AG09309 (cell line): Measurements from ENCODE around the gene SNAP25.

ENCODE experiments used
- DNase-seq: peaks from one replicate; pipeline ENCODE4 v3.0.0-alpha.2; 2010; ENCODE audit warnings: low read depth
- H3K4me3 ChIP-seq: 2 replicates; pipeline ENCODE4 v1.5.1; 2011; ENCODE audit warnings: mild to moderate bottlenecking, low read depth, low read length, moderate library complexity; ENCODE audit not compliant: control insufficient read depth
- TF ChIP-seq, protein P1 (sequence below): IDR thresholded peaks from 2 replicates; pipeline ENCODE4 v1.5.1; 2011; ENCODE audit warnings: mild to moderate bottlenecking, low read depth, low read length, inconsistent platforms; ENCODE audit not compliant: insufficient read depth, control insufficient read depth; ENCODE audit errors: missing control alignments

SNAP25 gene

DNA sequence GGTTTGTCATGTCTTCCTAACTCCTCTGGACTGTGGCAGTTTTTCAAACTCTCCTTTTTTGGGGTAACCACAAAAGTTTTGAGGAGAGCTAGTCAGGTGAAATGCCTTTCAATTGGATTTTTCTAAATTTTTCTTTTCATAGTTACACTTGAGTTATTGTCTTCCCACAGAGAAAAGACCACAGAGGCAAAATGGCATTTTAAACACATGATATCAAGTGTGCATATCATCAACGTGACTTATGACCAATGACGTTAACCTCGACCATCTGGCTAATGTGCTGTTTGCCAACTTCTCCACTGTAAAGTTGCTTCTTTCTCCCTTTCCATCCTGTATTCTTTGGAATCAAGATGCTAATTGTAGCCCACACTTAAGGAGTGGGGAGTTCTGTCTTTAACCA, 41.3 kb upstream of the SNAP25 start:
- TF ChIP-seq, protein P1, sequence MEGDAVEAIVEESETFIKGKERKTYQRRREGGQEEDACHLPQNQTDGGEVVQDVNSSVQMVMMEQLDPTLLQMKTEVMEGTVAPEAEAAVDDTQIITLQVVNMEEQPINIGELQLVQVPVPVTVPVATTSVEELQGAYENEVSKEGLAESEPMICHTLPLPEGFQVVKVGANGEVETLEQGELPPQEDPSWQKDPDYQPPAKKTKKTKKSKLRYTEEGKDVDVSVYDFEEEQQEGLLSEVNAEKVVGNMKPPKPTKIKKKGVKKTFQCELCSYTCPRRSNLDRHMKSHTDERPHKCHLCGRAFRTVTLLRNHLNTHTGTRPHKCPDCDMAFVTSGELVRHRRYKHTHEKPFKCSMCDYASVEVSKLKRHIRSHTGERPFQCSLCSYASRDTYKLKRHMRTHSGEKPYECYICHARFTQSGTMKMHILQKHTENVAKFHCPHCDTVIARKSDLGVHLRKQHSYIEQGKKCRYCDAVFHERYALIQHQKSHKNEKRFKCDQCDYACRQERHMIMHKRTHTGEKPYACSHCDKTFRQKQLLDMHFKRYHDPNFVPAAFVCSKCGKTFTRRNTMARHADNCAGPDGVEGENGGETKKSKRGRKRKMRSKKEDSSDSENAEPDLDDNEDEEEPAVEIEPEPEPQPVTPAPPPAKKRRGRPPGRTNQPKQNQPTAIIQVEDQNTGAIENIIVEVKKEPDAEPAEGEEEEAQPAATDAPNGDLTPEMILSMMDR, result no peak
- no peak overlapping the region for H3K4me3 ChIP-seq

DNA sequence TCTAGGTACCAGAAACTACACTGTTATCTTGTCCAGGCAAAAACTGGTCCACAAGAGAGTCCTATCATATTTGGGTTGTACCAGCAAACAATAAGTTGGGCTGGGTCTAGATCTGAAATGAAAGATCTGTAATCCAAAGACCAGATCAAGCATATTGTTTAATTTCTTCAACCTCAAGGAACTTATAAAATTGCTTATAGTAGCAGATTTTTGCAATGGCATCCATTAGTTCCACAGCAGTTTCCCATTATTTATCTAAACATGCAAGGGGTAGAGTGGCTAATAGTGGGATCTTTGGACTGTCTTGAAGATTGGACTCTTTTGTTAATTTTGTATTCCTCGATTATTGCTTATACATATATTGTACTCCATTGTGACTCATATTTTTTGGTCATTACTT, 40.5 kb upstream of the SNAP25 start:
- no peak overlapping the region for H3K4me3 ChIP-seq
- TF ChIP-seq, protein P1, result no peak
- no peak for DNase-seq

More for the DNA sequence above, 41.3 kb upstream of the SNAP25 start:
- DNase-seq, result no peak

DNA sequence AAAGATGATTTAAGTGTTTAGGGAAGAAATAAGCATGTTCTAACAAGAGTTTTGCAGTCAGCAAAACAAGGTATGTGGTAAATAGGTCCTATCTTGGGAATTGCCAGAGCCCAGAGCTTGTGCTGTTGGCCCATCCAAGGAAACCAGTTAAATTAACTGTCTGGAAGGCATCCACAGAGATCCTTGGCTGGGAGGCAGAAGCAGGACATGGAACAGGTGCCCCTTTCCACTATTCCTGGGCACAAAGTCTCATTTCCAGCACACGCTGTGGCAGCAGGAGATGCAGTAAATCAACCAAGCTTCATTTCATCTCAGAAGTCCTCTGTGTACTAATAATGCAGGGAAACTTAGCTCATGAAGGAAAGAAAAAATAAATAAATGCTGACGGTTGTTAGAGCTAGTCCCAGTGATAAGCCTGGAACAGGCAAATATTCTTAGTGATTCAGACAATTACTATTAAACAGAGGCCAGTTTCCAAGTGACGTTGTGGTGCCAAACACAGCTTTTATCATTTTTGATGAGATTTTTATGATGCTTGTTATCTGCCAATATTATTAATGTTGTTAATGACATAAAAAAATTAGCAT, 39.8 kb upstream of the SNAP25 start:
- no peak for DNase-seq
- no peak overlapping the region for H3K4me3 ChIP-seq
- TF ChIP-seq, protein P1, result no peak

DNA sequence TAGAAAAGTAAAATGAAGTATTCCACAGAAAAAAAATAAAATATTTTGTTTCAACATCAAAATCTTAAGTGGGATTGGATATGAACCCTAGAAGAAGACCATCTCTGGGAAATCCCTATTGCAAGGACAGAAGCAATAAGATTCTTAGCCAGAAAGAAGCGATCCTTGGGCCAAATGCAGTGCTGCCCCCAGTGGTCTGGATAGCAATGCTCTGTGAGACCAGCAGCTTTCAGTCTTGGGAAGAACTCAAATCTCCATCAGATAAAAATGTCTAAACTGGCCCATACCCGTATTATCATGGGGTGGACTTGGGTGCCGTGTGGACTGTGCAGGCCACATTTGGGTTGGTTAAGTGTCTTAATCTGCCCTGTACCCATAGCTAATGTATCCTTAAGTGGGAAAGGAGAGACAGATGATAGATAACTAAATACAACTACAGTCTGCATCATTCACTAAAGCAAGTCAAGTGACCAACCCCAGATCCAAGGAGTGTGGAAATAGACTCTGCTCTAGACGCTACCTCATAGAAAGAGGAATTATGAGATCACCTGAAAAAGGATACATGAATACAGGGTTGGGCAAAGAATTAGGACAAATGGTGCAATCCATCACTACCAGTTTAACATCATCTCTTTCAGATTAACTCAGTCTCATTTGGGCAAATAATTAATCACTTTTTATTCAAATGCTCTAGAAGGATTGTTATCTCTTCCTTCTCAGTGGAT, 38.9 kb upstream of the SNAP25 start:
- TF ChIP-seq, protein P1, result peak; percentile 48
- DNase-seq, result no peak
- H3K4me3 ChIP-seq, result no peak overlapping the region

DNA sequence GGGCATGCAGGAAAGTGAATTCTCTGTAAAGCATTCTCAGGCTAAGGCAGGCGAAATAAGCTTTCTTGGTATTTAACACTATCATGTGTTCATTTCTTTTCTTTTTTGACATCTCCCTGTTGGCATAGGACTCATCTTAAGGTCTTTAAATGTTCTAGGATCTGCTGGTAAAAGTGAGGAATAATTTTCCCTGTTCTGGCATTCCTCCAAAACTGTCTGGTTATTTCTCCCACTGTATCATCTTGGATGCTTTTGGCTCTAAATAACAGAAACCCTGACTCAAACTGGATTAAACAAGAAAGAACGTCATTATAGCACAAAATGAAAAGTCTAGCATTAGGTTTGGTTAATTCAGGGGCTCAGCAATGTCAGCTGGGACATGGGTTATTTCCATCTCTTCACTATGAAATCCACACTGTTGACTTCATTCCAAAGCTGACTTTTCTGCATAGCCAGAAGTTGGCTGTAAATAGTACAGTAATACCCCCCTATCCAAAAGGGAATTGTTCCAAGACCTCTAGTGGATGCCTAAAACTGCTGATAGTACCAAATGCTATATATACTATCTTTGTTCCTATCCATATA, 37.9 kb upstream of the SNAP25 start:
- no peak overlapping the region for H3K4me3 ChIP-seq
- TF ChIP-seq, protein P1, result no peak
- no peak for DNase-seq

DNA sequence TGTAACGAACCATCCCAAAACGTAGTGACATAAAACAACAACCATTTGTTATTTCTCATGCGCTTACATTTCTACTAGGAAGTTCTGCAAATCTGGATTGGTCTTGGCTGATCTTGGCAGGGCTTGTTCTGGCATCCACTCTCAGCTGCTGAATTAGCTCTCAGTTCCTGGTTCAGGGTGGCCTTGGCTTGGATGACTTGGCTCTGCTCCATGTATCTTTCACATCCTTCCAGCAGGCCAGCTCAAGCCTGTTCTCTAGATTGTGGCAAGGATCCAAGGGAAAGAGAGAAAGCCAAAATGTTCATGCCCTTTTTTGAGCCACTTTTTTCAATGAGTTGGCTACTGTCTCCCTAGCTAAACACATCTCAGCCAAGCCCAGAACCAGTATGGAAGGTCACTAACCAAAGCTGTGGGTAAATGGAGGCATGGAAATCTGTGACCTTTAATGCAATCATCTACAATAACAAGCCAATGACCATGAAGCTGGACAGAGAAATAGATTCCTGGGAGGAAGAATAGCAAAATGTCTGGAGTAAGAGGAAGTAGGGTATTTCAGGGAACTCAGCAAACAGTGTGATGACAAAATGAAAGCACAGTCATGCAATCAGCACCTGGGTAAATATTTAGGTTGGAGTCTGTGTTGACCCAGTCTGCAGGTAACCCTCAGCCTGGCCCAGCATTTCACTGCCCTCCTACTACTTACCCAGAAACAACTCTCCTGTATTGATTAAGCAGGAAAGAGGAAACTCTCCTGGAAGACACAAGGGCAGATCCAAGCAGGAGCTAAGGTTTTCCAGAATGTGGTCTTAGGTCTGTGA, 32.7 kb upstream of the SNAP25 start:
- no peak for DNase-seq
- no peak overlapping the region for H3K4me3 ChIP-seq
- TF ChIP-seq, protein P1, result no peak
